22Rv1 (cell line): Measurements from ENCODE around the gene UNC13B.

Experiments
- H3K27ac ChIP-seq: fragments of 450-650 bp; 2 replicates; pipeline ENCODE4 v1.5.1; 2017
- ZFX ChIP-seq: fragments of 450-650 bp; IDR thresholded peaks from 2 replicates; pipeline ENCODE4 v1.6.1; 2017; ENCODE audit warnings: antibody characterized with exemption, borderline replicate concordance
- TF ChIP-seq, protein P1 (sequence below): fragments of 450-650 bp; IDR thresholded peaks from 2 replicates; pipeline ENCODE4 v1.5.1; 2017; ENCODE audit warnings: mild to moderate bottlenecking

The UNC13B gene

GRCh38 chr9:35205340-35205739, 43.5 kb downstream of the UNC13B start:
- TF ChIP-seq ZFX, result no peak
- TF ChIP-seq, protein P1, sequence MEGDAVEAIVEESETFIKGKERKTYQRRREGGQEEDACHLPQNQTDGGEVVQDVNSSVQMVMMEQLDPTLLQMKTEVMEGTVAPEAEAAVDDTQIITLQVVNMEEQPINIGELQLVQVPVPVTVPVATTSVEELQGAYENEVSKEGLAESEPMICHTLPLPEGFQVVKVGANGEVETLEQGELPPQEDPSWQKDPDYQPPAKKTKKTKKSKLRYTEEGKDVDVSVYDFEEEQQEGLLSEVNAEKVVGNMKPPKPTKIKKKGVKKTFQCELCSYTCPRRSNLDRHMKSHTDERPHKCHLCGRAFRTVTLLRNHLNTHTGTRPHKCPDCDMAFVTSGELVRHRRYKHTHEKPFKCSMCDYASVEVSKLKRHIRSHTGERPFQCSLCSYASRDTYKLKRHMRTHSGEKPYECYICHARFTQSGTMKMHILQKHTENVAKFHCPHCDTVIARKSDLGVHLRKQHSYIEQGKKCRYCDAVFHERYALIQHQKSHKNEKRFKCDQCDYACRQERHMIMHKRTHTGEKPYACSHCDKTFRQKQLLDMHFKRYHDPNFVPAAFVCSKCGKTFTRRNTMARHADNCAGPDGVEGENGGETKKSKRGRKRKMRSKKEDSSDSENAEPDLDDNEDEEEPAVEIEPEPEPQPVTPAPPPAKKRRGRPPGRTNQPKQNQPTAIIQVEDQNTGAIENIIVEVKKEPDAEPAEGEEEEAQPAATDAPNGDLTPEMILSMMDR, result no peak
- H3K27ac ChIP-seq, result no peak overlapping the region

GRCh38 chr9:35211854-35212253, 50.0 kb downstream of the UNC13B start:
- TF ChIP-seq ZFX, result no peak
- TF ChIP-seq, protein P1, result no peak
- no peak overlapping the region for H3K27ac ChIP-seq

DNA sequence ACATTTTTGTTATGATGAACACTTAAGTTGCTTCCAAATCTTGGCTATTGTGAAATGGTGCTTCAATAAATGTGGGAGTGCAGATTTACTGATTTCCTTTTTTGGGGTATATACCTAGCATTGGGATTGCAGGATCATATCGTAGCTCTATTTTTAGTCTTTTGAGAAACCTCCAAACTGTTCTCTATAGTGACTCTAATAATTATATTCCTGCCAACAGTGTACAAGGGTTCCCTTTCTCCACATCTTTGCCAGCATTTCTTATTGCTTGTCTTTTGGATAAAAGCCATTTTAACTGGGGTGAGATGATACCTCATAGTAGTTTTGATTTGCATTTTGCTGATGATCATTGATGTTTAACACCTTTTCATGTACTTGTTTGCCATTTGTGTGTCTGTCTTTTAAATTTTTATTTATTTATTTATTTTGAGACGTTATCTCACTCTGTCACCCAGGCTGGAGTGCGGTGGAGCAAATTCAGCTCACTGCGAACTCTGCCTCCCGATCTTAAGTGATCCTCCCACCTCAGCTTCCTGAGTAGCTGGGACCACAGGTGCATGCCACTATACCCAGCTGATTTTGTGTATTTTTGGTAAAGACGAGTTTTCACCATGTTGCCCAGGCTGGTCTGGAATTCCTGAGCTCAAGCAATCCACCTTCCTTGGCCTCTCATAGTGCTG, 59.0 kb downstream of the UNC13B start:
- H3K27ac ChIP-seq, result no peak overlapping the region
- no peak for TF ChIP-seq ZFX
- TF ChIP-seq, protein P1, result no peak

DNA sequence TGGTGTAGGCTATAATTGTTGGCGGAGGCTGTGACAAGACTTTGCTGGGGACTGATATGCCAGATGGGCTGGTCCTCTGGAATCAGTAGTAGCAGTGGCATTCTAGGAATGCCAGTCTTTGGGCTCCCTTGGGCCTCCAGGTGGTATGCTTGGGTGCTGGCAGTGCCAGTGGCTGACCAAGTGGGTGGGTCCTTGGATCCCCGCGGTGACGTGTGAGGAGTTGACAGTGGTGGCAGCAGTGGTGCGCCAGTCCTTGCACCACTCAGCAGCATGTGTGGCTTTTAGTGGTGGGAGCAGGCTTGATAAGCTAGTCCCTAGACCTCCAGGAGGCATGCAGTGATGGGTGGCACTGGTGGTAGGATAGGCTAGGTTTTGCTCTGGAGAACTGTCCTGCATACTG, 63.9 kb downstream of the UNC13B start:
- H3K27ac ChIP-seq, result no peak overlapping the region
- no peak for TF ChIP-seq ZFX
- TF ChIP-seq, protein P1, result no peak

DNA sequence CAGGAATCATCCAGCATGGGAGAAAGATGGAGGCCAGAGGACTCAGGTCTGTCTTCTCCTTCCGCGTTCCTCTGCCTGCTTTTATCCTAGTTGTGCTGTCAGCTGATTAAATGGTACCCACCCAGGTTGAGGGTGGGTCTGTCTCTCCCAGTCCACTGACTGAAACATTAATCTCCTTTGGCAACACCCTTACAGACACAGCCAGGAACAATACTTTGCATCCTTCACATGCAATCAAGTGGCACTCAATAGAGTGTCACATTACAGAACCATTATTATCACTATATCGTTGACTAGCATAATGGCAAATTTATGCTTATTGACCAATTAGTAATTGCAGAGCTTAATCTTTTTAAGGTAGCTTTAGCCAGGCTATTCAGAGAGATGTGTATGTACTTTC, 64.8 kb downstream of the UNC13B start:
- TF ChIP-seq ZFX, result no peak
- TF ChIP-seq, protein P1, result no peak
- H3K27ac ChIP-seq, result peak overlapping the region; percentile 6

- no peak for TF ChIP-seq ZFX
- TF ChIP-seq, protein P1, result no peak
- peak overlapping the region; percentile 6 for H3K27ac ChIP-seq
These were observed 65.5 kb downstream of the UNC13B start for GRCh38 chr9:35227284-35227683.

- H3K27ac ChIP-seq, result no peak overlapping the region
- TF ChIP-seq, protein P1, result no peak
- TF ChIP-seq ZFX, result no peak
These were observed 67.4 kb downstream of the UNC13B start for GRCh38 chr9:35229066-35229778.
